AG09319 (cell line): ENCODE data around the gene VIL1.

Experiments
- DNase-seq: peaks from one replicate; pipeline ENCODE4 v3.0.0-alpha.2; 2010; ENCODE audit warnings: low read depth; ENCODE audit errors: extremely low read depth
- TF ChIP-seq, protein P1 (sequence below): IDR thresholded peaks from 2 replicates; pipeline ENCODE4 v1.5.1; 2011; ENCODE audit warnings: low read depth, mild to moderate bottlenecking, inconsistent platforms, low read length, moderate library complexity

VIL1 gene

DNA sequence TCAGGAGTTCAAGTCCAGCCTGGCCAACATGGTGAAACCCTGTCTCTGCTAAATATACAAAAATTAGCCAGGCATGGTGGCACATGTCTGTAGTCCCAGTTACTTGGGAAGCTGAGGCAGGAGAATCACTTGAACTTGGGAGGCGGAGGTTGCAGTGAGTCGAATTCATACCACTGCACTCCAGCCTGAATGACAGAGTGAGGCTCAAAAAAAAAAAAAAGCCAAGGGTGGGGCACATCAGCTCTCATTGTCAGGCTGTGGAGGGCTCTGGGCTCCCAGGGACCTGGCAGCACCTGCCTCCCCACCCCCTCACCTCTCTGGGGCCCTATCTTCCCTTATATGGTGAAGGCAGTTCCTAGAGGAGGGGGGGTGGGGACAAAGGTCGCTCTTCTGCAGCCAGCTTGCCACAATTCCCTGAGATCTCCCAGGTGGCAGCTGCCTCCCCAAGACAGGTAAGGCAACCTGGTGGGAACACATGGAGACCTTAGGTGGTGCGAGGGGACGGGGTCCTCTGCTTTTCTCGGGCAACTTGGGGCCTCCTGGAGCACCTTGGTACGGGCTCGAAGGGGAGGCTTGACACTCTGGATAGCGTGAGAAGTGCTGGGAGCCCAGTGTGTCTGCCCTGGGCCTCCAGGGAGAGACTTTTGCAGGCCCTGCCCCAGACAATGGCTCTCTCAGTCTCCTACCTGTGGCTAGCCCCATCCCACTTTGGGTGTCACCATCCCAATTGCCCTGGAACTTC is at the start of gene VIL1:
Gene VIL1, plus strand, starts transcription at position 407 of the 742 bp plus-strand sequence. CDS start 4,656 bp downstream, outside the sequence.
- no peak for DNase-seq
- TF ChIP-seq, protein P1, sequence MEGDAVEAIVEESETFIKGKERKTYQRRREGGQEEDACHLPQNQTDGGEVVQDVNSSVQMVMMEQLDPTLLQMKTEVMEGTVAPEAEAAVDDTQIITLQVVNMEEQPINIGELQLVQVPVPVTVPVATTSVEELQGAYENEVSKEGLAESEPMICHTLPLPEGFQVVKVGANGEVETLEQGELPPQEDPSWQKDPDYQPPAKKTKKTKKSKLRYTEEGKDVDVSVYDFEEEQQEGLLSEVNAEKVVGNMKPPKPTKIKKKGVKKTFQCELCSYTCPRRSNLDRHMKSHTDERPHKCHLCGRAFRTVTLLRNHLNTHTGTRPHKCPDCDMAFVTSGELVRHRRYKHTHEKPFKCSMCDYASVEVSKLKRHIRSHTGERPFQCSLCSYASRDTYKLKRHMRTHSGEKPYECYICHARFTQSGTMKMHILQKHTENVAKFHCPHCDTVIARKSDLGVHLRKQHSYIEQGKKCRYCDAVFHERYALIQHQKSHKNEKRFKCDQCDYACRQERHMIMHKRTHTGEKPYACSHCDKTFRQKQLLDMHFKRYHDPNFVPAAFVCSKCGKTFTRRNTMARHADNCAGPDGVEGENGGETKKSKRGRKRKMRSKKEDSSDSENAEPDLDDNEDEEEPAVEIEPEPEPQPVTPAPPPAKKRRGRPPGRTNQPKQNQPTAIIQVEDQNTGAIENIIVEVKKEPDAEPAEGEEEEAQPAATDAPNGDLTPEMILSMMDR: no peak

DNA sequence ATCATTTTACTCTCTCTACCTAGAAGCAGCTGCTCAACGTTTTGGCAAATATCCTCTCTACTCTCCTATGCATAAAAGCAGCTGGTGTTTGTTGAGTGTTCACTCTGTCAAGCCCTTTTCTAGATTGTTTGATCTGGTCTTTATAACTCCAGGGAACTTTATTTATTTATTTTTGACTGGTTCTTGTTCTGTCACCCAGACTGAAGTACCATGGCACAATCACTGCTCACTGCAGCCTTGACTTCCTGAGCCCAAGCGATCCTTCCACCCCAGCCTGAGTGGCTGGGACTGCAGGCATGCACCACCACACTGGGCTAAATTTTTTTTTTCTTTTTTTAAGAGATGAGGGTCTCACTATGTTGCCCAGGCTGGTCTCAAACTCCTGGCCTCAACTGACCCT is 49.6 kb upstream of the VIL1 start:
- DNase-seq: no peak
- TF ChIP-seq, protein P1: no peak

DNA sequence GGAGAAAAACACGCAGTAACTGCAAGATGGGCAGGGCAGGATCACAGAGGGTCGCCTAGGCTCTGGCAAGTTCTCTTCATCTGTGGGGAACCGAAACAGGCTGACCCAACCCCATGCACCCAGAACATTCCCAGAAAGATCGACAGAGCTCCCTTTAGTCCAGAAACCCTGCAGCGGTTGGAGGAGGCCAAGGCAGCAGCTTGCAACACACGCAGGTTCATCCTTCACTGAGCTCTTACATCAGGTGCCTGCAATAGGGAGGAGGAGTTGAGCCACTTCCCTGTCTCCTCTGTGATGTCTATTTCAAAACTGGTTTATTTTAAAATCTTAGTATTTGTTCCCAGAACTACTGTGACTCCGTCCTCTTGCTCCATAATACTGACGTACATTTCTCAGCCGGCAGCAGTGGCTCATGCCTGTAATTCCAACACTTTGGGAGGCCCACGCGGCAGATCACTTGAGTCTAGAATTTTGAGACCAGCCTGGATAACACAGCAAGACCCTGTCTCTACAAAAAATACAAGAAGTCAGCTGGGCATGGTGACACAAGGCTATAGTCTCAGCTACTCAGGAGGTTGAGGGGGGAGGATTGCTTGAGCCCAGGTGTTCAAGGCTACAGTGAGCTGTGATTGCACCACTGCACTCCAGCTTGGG is 48.4 kb upstream of the VIL1 start:
- TF ChIP-seq, protein P1: no peak
- DNase-seq: no peak

DNA sequence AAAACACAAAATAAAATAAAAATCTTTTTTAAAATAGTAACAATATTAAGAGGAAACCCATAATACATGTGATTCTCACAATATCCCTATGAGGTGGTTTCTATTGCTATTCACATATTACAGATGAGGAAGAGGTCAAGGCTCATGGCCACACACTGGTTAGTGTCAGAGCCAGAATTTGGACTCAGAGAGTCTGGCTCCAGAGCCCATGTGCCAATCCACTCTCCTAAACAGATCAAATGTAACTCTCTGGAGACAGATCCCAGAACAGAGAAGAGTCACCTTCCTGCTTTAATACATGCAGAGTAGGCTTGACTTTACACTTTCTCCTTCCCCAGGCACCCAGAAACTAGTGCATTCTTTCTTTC is 47.0 kb upstream of the VIL1 start:
- TF ChIP-seq, protein P1: no peak
- no peak for DNase-seq

DNA sequence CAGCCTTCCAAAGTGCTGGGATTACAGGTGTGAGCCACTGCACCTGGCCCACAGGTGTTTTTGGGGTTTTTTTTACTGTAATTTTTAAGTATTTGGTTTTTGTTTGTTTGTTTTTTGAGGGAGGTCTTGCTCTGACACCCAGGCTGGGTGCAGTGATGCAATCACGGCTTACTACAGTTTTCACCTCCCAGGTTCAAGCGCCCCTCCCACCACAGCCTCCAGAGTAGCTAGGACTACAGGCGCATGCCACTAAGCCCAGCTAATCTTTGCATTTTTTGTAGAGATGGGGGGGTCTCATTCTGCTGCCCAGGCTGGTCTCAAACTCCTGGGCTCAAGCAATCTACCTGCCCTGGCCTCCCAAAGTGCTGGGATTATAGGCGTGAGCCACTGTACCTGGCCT is 44.1 kb upstream of the VIL1 start:
- DNase-seq: no peak
- TF ChIP-seq, protein P1: no peak

DNA sequence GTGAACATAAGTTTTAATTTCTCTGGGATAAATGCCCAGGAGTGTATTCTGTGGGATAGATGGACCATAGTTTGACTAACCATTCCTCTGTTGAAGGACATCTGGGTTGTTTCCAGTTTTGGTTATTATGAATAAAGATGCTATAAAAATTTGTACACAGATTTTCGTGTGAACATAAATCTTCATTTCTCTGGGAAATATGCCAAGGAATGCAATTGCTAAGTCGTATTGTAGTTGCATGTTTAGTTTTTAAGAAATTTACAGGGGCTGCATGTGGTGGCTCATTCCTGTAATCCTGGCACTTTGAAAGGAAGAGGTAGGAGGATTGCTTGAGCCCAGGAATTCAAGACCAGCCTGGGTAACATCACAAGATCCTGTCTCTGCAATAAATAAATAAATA is 43.7 kb upstream of the VIL1 start:
- DNase-seq: no peak
- TF ChIP-seq, protein P1: no peak

DNA sequence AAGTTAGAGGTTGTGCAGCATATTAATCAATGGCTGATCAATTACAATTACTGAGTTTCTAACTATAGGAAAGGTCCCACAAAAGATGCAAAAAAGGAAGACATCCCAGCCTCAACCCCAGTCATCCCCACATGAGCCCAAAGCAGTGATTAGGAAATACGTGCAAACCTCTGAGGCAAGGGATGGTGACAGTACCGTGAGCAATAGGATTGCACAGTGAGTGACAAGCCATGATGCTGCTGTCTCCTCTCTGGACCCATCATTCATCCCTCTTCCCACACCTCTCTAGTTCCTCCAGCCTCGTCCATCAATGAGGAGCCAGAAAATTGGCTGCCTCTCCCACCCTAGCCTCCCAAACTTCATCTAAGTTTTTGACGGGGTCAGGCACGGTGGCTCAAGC is 40.9 kb upstream of the VIL1 start:
- TF ChIP-seq, protein P1: no peak
- DNase-seq: no peak
